RPMI7951 (cell line): Measurements from ENCODE around the gene C16orf96. TPM values are rescaled to one million over a fixed set of nuclear protein-coding genes. Genes with fewer than 3 reads are reported as not detected.

Experiments used
- DNase-seq: peaks from one replicate; pipeline ENCODE4 v3.0.0-alpha.2; 2012; ENCODE audit warnings: low read depth
- total RNA-seq: library from RNA; depleted of rRNA; stranded (reverse); fragments of >200 nt; shearing (Covaris generic); gene quantifications from 2 replicates; pipeline ENCODE4 v1.2.3, GENCODE V29; 2014; rRNA removed

C16orf96 gene
- total RNA-seq, result not detected in 2 replicates

- peak; percentile 10 for DNase-seq
Measured at GRCh38 chr16:4556112-4556511, at the start of gene C16orf96. C16orf96 (plus strand) TSS chr16:4556340; CDS start chr16:4556490, 150 bp downstream.

GRCh38 chr16:4506450-4506849 is 49.7 kb upstream of the C16orf96 start:
- peak; percentile 63 for DNase-seq

GRCh38 chr16:4507588-4508345 is 48.4 kb upstream of the C16orf96 start:
- DNase-seq, result no peak

GRCh38 chr16:4508806-4509205 is 47.3 kb upstream of the C16orf96 start:
- DNase-seq, result no peak

GRCh38 chr16:4509420-4509819 is 46.7 kb upstream of the C16orf96 start:
- DNase-seq, result no peak

GRCh38 chr16:4510131-4510530 is 46.0 kb upstream of the C16orf96 start:
- DNase-seq, result no peak

GRCh38 chr16:4510747-4511426 is 45.3 kb upstream of the C16orf96 start:
- no peak for DNase-seq

- peak; percentile 17 for DNase-seq
Measured at GRCh38 chr16:4511441-4512082, 44.6 kb upstream of the C16orf96 start.

- no peak for DNase-seq
Measured at GRCh38 chr16:4512473-4512872, 43.7 kb upstream of the C16orf96 start.

GRCh38 chr16:4513086-4513860 is 42.9 kb upstream of the C16orf96 start:
- DNase-seq, result no peak

- no peak for DNase-seq
Measured at GRCh38 chr16:4513881-4514280, 42.3 kb upstream of the C16orf96 start.

GRCh38 chr16:4514606-4515005 is 41.5 kb upstream of the C16orf96 start:
- DNase-seq, result no peak

- no peak for DNase-seq
Measured at GRCh38 chr16:4515611-4516233, 40.4 kb upstream of the C16orf96 start.

- peak; percentile 9 for DNase-seq
Measured at GRCh38 chr16:4517812-4518680, 38.1 kb upstream of the C16orf96 start.

- no peak for DNase-seq
Measured at GRCh38 chr16:4519274-4520058, 36.7 kb upstream of the C16orf96 start.

GRCh38 chr16:4520913-4521312 is 35.2 kb upstream of the C16orf96 start:
- DNase-seq, result no peak

GRCh38 chr16:4522051-4522581 is 34.0 kb upstream of the C16orf96 start:
- no peak for DNase-seq

GRCh38 chr16:4523686-4524085 is 32.5 kb upstream of the C16orf96 start:
- no peak for DNase-seq

GRCh38 chr16:4524571-4524970 is 31.6 kb upstream of the C16orf96 start:
- no peak for DNase-seq
